DOHH2 (cell line): ENCODE measurements around the gene FARP2.

Source experiments
- H3F3A ChIP-seq: fragments of 200-600 bp; sonication (generic), shearing (Covaris generic); 2 replicates; pipeline ENCODE4 v1.6.0; 2016; ENCODE audit warnings: antibody characterized with exemption, mild to moderate bottlenecking; ENCODE audit not compliant: control insufficient read depth, insufficient read depth
- H3K27ac ChIP-seq: fragments of 200-600 bp; sonication (generic); 2 replicates; pipeline ENCODE4 v1.5.1; 2014; ENCODE audit warnings: low read depth, mild to moderate bottlenecking, low read length, moderate library complexity
- H3K27me3 ChIP-seq: fragments of 200-600 bp; sonication (generic); 2 replicates; pipeline ENCODE4 v1.6.1; 2014; ENCODE audit warnings: mild to moderate bottlenecking, low read length, mixed read lengths; ENCODE audit not compliant: control insufficient read depth
- H3K36me3 ChIP-seq: fragments of 200-600 bp; sonication (generic); 2 replicates; pipeline ENCODE4 v1.6.1; 2014; ENCODE audit warnings: mild to moderate bottlenecking, low read length, moderate library complexity, mixed read lengths; ENCODE audit not compliant: control insufficient read depth
- H3K4me1 ChIP-seq: fragments of 200-600 bp; sonication (generic); 2 replicates; pipeline ENCODE4 v1.6.1; 2014; ENCODE audit warnings: mild to moderate bottlenecking, low read length, mixed read lengths; ENCODE audit not compliant: control insufficient read depth
- H3K4me2 ChIP-seq: fragments of 200-600 bp; sonication (generic); 2 replicates; pipeline ENCODE4 v1.6.0; 2014; ENCODE audit warnings: mild to moderate bottlenecking, low read length, moderate library complexity
- H3K4me3 ChIP-seq: fragments of 200-600 bp; sonication (generic); 2 replicates; pipeline ENCODE4 v1.5.1; 2014; ENCODE audit warnings: mild to moderate bottlenecking, low read length, mixed read lengths
- H3K79me2 ChIP-seq: fragments of 200-600 bp; sonication (generic); 2 replicates; pipeline ENCODE4 v1.6.1; 2014; ENCODE audit warnings: mild to moderate bottlenecking, low read length, mixed read lengths; ENCODE audit not compliant: control insufficient read depth
- H3K9me2 ChIP-seq: fragments of 200-600 bp; sonication (generic); replicated peaks from 2 replicates; pipeline ENCODE4 v1.6.1; 2014; ENCODE audit warnings: mild to moderate bottlenecking, low read length, mixed read lengths; ENCODE audit not compliant: control insufficient read depth
- H3K9me3 ChIP-seq: fragments of 200-600 bp; sonication (generic); 2 replicates; pipeline ENCODE4 v1.6.1; 2014; ENCODE audit warnings: antibody characterized with exemption, low read length, mixed read lengths; ENCODE audit not compliant: control insufficient read depth, insufficient read depth
- H4K20me1 ChIP-seq: fragments of 200-600 bp; sonication (generic); 2 replicates; pipeline ENCODE4 v1.6.0; 2014; ENCODE audit warnings: low read depth, mild to moderate bottlenecking, antibody characterized with exemption, low read length, moderate library complexity; ENCODE audit not compliant: control insufficient read depth, insufficient read depth
- CTCF ChIP-seq: fragments of 200-600 bp; sonication (generic); IDR thresholded peaks from one replicate; pipeline ENCODE4 v1.5.1; 2014; ENCODE audit warnings: antibody characterized with exemption, mild to moderate bottlenecking, low read depth, low read length; ENCODE audit not compliant: poor library complexity, severe bottlenecking
- EZH2phosphoT487 ChIP-seq: fragments of 200-600 bp; sonication (generic); IDR thresholded peaks from 2 replicates; pipeline ENCODE4 v1.6.1; 2017; ENCODE audit warnings: borderline replicate concordance, mild to moderate bottlenecking, antibody characterized with exemption, low read length, moderate library complexity, mixed read lengths

Gene FARP2

DNA sequence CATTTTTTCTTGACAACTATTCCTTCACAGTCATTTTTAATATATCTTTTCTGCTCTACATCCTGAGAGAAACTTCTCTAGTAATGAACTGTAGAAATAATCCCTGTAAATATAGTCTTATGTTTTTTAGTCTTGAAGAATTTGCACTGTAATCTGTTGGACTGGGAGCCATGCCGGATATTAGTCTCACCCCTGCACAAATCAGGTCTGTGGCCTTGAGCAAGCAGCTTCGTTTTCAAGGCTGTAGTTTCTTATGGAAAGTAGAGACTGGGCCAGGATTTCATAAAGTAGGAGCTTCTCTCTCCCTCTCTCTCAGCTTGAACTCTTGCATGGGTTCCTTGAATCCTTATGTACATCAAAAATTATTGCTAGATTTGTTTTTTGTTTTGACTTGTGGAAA lies 8.7 kb downstream of the FARP2 start:
- Histone ChIP-seq H3K27ac (peak overlapping the region; percentile 86), H3K4me1 (peaks cover 87% of the 10 kb centered on the region), H3K4me3 (peak overlapping the region; percentile 34), H3K79me2 (peaks cover 95% of the 10 kb centered on the region), H3K9me3 (no peaks in the 10 kb centered on the region), H3K27me3 (no peaks in the 10 kb centered on the region), H3K36me3 (peaks cover 25% of the 10 kb centered on the region), H4K20me1 (no peaks in the 10 kb centered on the region), H3F3A (peaks cover 49% of the 10 kb centered on the region), H3K9me2 (no peaks in the 10 kb centered on the region), H3K4me2 (peak overlapping the region; percentile 78)
- TF ChIP-seq CTCF (no peak), EZH2phosphoT487 (no peak)

DNA sequence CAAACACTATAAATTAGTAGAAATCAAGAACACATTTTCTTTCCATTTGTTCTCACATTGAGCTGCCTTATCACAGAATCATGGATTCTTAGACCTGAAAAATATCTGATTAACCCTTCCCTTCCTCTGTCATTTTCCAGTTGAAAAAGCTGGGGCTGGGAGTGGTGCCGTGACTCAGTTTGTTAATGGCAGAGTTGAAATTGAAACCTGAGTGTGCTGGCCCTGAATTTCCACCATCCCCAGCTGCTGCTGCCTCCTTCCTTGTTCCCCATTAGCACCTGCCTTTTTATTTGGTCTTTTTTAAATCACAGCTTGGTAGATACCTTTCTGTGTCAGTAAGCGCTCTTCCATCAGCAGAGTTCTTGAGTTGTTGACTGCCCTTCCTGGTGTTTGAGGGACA lies 10.6 kb downstream of the FARP2 start:
- Histone ChIP-seq H3K79me2 (peaks cover 94% of the 10 kb centered on the region), H3K9me2 (no peaks in the 10 kb centered on the region), H3F3A (peaks cover 60% of the 10 kb centered on the region), H3K27ac (peak overlapping the region; percentile 86), H3K4me3 (peak overlapping the region; percentile 42), H3K9me3 (no peaks in the 10 kb centered on the region), H4K20me1 (no peaks in the 10 kb centered on the region), H3K4me1 (peaks cover 90% of the 10 kb centered on the region), H3K4me2 (peak overlapping the region; percentile 78), H3K36me3 (peaks cover 25% of the 10 kb centered on the region), H3K27me3 (no peaks in the 10 kb centered on the region)
- TF ChIP-seq CTCF, result no peak
- no peak for TF ChIP-seq EZH2phosphoT487

DNA sequence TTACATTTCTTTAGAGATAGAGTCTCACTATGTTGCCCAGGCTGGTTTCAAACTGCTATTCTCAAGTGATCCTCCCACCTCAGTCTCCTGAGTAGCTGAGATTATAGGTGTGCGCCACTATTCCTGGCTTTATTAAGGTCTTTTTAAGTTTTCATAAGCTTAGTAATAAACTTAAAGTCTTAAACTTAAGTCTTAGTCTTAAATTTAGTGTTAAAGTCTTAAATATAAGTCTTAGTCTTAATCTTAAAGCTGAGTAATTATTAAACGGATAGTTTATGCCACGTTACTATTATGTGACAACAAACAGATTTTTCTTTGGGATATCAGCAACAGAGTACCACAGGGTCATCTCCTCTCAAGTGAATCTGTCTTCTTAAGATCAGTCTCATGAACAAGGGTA lies 12.6 kb downstream of the FARP2 start:
- Histone ChIP-seq H3K4me2 (peak overlapping the region; percentile 78), H3K79me2 (peaks cover 97% of the 10 kb centered on the region), H3K27ac (peak overlapping the region; percentile 86), H3K9me3 (no peaks in the 10 kb centered on the region), H4K20me1 (no peaks in the 10 kb centered on the region), H3K4me1 (peaks cover 99% of the 10 kb centered on the region), H3F3A (peaks cover 68% of the 10 kb centered on the region), H3K9me2 (no peaks in the 10 kb centered on the region), H3K27me3 (no peaks in the 10 kb centered on the region), H3K4me3 (peak overlapping the region; percentile 59), H3K36me3 (peaks cover 24% of the 10 kb centered on the region)
- TF ChIP-seq EZH2phosphoT487, result no peak

GRCh38 chr2:241372361-241372992 lies 16.4 kb downstream of the FARP2 start:
- no peaks in the 10 kb centered on the region for H3K9me2 ChIP-seq
- no peaks in the 10 kb centered on the region for H3K9me3 ChIP-seq
- no peak for TF ChIP-seq CTCF
- TF ChIP-seq EZH2phosphoT487, result no peak
- peak overlapping the region; percentile 57 for H3K4me3 ChIP-seq
- H3K36me3 ChIP-seq, result peaks cover 28% of the 10 kb centered on the region
- no peaks in the 10 kb centered on the region for H3K27me3 ChIP-seq
- H3K4me2 ChIP-seq, result peak overlapping the region; percentile 78
- peaks cover 93% of the 10 kb centered on the region for H3K4me1 ChIP-seq
- H3F3A ChIP-seq, result peaks cover 43% of the 10 kb centered on the region
- no peaks in the 10 kb centered on the region for H4K20me1 ChIP-seq
- peak overlapping the region; percentile 86 for H3K27ac ChIP-seq
- H3K79me2 ChIP-seq, result peaks cover 91% of the 10 kb centered on the region
